HL-60/S4 treated with retinoic acid at 250 ng/mL for 4 days and 3 days (cell line): Measurements from ENCODE around the gene KRT4.

Experiments used
- in situ Hi-C: fragments of 300-500 bp; cut with MboI; formaldehyde crosslinking; loops from 2 replicates; pipeline ENCODE4 v1.7.0; 2022; ENCODE audit warnings: low sequenced_read_pairs

Gene KRT4

GRCh38 chr12:52837413-52837741, 23.5 kb upstream of the KRT4 start:
- in situ Hi-C loops, result no loop called here

DNA sequence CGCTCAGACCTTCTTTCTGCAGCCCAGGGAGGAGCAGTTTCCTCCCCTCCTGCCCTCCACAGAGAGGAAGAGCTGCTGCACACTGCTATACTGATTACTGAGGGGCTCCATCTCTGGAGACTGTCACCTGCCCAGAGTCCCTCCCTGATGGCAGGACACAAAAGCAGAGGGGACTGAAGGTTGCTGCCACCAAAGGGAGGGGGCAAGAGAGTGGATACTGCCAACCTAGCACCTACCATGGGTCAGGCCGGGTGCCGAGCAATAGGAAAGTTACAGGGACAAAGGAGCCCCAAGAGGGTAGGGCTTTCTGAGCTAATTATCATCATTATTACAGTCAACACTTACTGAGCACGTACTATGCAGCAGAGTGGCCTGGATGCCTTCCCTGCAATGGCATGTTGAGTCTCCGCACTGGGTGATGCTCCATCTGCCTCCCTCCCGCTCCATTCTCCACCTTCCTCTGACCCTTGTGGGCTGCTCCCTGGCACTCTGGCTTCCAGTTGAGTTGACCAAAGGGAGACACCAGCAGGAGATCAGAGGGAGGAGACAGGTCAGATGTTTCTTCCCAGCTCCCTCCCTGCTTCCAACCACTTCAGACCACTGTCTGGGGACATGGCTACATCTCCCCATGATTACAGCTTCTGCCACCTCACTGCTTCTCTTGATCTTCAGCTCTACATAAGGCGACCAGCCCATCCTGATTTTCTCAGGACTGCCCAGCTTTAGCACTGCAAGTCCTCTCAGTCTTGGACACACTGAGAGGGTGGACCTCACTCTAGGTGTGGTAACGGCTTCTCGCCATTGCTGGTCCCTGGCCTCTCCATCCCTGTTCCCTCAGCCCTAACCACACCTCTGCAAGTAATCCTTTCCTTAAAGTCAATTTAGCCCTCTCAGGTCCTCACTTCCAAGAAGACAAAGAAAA, 22.8 kb upstream of the KRT4 start:
- in situ Hi-C loops, result no loop called here

GRCh38 chr12:52836042-52836466, 22.1 kb upstream of the KRT4 start:
- in situ Hi-C loops, result no loop called here

- in situ Hi-C loops, result no loop called here
These were observed 21.5 kb upstream of the KRT4 start for GRCh38 chr12:52835271-52836041.

GRCh38 chr12:52834727-52835001, 20.7 kb upstream of the KRT4 start:
- in situ Hi-C loops, result no loop called here

GRCh38 chr12:52833922-52834726, 20.2 kb upstream of the KRT4 start, which contains the start of gene KRT79:
Gene KRT79 (minus strand): TSS chr12:52834311. CDS start chr12:52834260, 51 bp downstream.
- in situ Hi-C loops, result no loop called here

GRCh38 chr12:52832985-52833905, 19.3 kb upstream of the KRT4 start:
- in situ Hi-C loops, result no loop called here

GRCh38 chr12:52832451-52832850, 18.5 kb upstream of the KRT4 start:
- in situ Hi-C loops, result no loop called here

DNA sequence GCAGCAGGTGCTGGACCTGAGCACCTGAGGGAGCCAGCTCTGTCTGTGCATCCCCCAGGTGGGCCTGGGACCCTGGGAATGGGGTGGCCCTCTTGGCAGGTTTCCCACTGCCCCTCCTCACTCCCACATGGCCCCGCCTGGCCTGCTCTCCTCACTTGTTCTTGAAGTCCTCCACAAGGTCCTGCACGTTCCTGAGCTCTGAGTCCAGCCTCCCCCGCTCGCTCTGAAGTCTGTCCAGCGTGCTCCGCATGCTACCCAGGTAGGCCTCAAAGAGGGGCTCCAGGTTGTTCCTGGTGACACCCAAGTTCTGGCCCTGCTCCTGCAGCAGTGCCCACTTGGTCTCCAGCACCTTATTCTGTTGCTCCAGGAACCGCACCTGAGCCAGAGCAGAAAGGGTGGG, 17.3 kb upstream of the KRT4 start:
- in situ Hi-C loops, result no loop called here

- in situ Hi-C loops, result no loop called here
These were observed 16.3 kb upstream of the KRT4 start for GRCh38 chr12:52829986-52830770.

GRCh38 chr12:52828591-52829021, 14.7 kb upstream of the KRT4 start:
- in situ Hi-C loops, result no loop called here

GRCh38 chr12:52828156-52828555, 14.2 kb upstream of the KRT4 start:
- in situ Hi-C loops, result no loop called here

GRCh38 chr12:52827499-52828090, 13.7 kb upstream of the KRT4 start:
- in situ Hi-C loops, result no loop called here

DNA sequence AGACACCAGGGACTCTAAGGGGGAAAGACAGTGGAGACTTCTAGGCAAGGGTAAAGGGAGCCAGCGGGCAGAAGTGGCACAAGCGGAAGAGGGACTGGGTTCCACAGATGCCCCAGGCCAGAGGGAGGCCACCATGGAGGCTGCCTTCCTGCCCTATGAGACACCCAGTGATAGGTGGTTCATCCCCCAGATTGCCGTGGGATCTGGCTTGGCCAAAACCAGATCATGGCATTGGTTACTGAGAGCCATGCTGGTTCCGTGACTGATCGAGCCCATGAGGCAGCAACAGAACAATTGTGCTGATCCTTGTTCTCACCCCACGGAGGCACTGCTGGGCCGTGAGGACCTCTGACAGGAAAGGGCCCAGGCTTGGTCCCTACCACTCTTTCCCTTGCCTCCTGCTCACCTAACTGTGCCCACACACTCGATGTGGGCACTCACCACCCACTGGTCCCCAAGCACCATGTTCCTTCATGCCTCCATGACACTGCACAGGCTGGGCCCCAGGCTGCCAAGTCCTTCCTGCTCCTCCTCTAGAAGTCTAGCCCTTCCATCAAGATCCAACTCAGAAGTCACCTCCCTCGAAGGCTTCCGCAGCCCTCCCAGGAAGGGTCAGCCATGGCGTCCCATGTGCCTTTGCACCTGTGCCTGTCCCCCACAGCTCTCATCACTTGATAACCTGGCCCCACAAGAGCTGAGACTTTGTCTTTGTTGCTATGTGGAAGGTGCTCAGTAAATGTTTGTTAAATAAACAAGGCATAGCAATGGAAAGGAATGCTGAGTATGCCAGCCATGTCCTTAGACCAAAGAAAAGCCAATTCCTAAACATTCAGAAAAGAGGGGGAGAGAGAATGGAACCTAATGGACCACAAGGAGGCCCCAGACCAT, 12.9 kb upstream of the KRT4 start:
- in situ Hi-C loops, result no loop called here

DNA sequence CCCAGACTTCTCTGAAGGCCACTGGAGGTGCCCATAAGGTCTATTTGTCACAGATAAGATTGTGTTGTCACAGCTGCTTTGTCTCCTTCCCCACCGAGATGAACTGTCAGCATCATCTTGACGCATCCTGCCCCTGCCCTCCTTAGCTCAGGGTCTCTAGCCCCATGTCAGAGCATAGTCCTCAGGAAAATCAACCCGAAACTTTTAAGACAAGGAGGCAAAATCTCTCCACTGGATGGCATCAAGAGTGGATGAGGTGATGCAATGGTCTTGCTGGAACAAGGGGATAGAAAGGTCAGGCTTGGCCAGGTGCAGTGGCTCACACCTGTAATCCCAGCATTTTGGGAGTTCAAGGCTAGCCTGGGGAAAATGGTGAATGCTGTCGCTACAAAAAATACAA, 12.0 kb upstream of the KRT4 start:
- in situ Hi-C loops, result no loop called here

GRCh38 chr12:52824741-52825410, 11.0 kb upstream of the KRT4 start:
- in situ Hi-C loops, result no loop called here

- in situ Hi-C loops, result no loop called here
These were observed 10.0 kb upstream of the KRT4 start for GRCh38 chr12:52823761-52824450.
